ENCODE measurements around the gene ANKRD63.

- TF ChIP-seq, protein P1, sequence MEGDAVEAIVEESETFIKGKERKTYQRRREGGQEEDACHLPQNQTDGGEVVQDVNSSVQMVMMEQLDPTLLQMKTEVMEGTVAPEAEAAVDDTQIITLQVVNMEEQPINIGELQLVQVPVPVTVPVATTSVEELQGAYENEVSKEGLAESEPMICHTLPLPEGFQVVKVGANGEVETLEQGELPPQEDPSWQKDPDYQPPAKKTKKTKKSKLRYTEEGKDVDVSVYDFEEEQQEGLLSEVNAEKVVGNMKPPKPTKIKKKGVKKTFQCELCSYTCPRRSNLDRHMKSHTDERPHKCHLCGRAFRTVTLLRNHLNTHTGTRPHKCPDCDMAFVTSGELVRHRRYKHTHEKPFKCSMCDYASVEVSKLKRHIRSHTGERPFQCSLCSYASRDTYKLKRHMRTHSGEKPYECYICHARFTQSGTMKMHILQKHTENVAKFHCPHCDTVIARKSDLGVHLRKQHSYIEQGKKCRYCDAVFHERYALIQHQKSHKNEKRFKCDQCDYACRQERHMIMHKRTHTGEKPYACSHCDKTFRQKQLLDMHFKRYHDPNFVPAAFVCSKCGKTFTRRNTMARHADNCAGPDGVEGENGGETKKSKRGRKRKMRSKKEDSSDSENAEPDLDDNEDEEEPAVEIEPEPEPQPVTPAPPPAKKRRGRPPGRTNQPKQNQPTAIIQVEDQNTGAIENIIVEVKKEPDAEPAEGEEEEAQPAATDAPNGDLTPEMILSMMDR (IDR thresholded peaks at IDR 0.05; ENCODE audit: low read length): no peak
- no peak for TF ChIP-seq EZH2 (optimal IDR thresholded peaks at IDR 0.05; ENCODE audit: low read depth, low read length)
Observed at GRCh38 chr15:40287505-40287904, 4.6 kb upstream of the ANKRD63 start.
